MG63 (cell line): ENCODE measurements around the gene MAD2L1BP. TPM values are rescaled to one million over a fixed set of nuclear protein-coding genes. Genes with fewer than 3 reads are reported as not detected.
A peak's percentile ranks its signal among the peaks of the same experiment; 100 is the strongest.
"Not testable (repeated sequence)": the region's sequence is repeated elsewhere in the genome, so short reads cannot be mapped to it uniquely, and the experiment has no call there.

Experiments used
- DNase-seq: peaks from one replicate; pipeline ENCODE4 v3.0.0-alpha.2; 2020
- H3K27me3 ChIP-seq: fragments of 250-450 bp; sonication (Bioruptor Pico); 2 replicates; pipeline ENCODE4 v1.5.1; 2020; ENCODE audit warnings: mild to moderate bottlenecking, moderate library complexity
- H3K36me3 ChIP-seq: fragments of 250-450 bp; sonication (Bioruptor Pico); 2 replicates; pipeline ENCODE4 v1.5.1; 2020; ENCODE audit warnings: mild to moderate bottlenecking, moderate library complexity
- H3K4me3 ChIP-seq: fragments of 250-450 bp; sonication (Bioruptor Pico); 2 replicates; pipeline ENCODE4 v1.5.1; 2020; ENCODE audit warnings: mild to moderate bottlenecking, moderate library complexity
- H3K9me3 ChIP-seq: fragments of 250-450 bp; sonication (Bioruptor Pico); 2 replicates; pipeline ENCODE4 v1.5.1; 2020; ENCODE audit warnings: mild to moderate bottlenecking, moderate library complexity
- total RNA-seq: library from RNA; depleted of rRNA; stranded (reverse); fragments of >200 nt; shearing (Covaris generic); gene quantifications from 2 replicates; pipeline ENCODE4 v1.2.3, GENCODE V29; 2014; ENCODE audit warnings: low replicate concordance

MAD2L1BP gene
- total RNA-seq, 1 experiment from 2014 or later = 14.4 TPM

GRCh38 chr6:43644940-43645612 lies 9.4 kb downstream of the MAD2L1BP start, which contains the start of gene RSPH9:
Gene RSPH9, plus strand, starts transcription at chr6:43645036. Its CDS starts 63 bp downstream, at chr6:43645099.
- Histone ChIP-seq H3K4me3 (no peak within 1 kb of the TSS), H3K9me3 (no peaks in the 10 kb centered on the region), H3K27me3 (no peaks in the 10 kb centered on the region), H3K36me3 (peaks cover 13% of the 10 kb centered on the region)
- DNase-seq = no peak

- H3K36me3 ChIP-seq = peaks cover 8% of the 10 kb centered on the region
- no peaks in the 10 kb centered on the region for H3K9me3 ChIP-seq
- H3K4me3 ChIP-seq = no peak overlapping the region
- no peak for DNase-seq
- no peaks in the 10 kb centered on the region for H3K27me3 ChIP-seq
These were observed 9.9 kb downstream of the MAD2L1BP start for GRCh38 chr6:43645613-43645964.

- DNase-seq = no peak
- Histone ChIP-seq H3K27me3 (no peaks in the 10 kb centered on the region), H3K36me3 (no peaks in the 10 kb centered on the region), H3K4me3 (no peak overlapping the region), H3K9me3 (no peaks in the 10 kb centered on the region)
These were observed 12.0 kb downstream of the MAD2L1BP start for GRCh38 chr6:43647613-43648012.

GRCh38 chr6:43648248-43648647 lies 12.6 kb downstream of the MAD2L1BP start:
- H3K9me3 ChIP-seq = no peaks in the 10 kb centered on the region
- no peak overlapping the region for H3K4me3 ChIP-seq
- DNase-seq = no peak
- no peaks in the 10 kb centered on the region for H3K27me3 ChIP-seq
- no peaks in the 10 kb centered on the region for H3K36me3 ChIP-seq

- not testable (repeated sequence) for H3K36me3 ChIP-seq, H3K4me3 ChIP-seq, H3K27me3 ChIP-seq, H3K9me3 ChIP-seq, DNase-seq
These were observed 17.2 kb downstream of the MAD2L1BP start for GRCh38 chr6:43652822-43653221.

GRCh38 chr6:43657221-43657802 lies 21.7 kb downstream of the MAD2L1BP start:
- Histone ChIP-seq H3K27me3 (no peaks in the 10 kb centered on the region), H3K9me3 (no peaks in the 10 kb centered on the region), H3K36me3 (no peaks in the 10 kb centered on the region), H3K4me3 (no peak overlapping the region)
- no peak for DNase-seq

- no peak for DNase-seq
- no peaks in the 10 kb centered on the region for H3K9me3 ChIP-seq
- no peaks in the 10 kb centered on the region for H3K27me3 ChIP-seq
- no peak overlapping the region for H3K4me3 ChIP-seq
- no peaks in the 10 kb centered on the region for H3K36me3 ChIP-seq
These were observed 22.5 kb downstream of the MAD2L1BP start for GRCh38 chr6:43658161-43658560.

- H3K27me3 ChIP-seq, H3K36me3 ChIP-seq, H3K9me3 ChIP-seq, DNase-seq, H3K4me3 ChIP-seq: not testable (repeated sequence)
These were observed 27.3 kb downstream of the MAD2L1BP start for GRCh38 chr6:43662948-43663347.

GRCh38 chr6:43665376-43665775 lies 29.7 kb downstream of the MAD2L1BP start:
- Histone ChIP-seq H3K27me3 (no peaks in the 10 kb centered on the region), H3K36me3 (no peaks in the 10 kb centered on the region), H3K9me3 (no peaks in the 10 kb centered on the region), H3K4me3 (no peak overlapping the region)
- peak; percentile 90 for DNase-seq

- H3K9me3 ChIP-seq = no peaks in the 10 kb centered on the region
- no peaks in the 10 kb centered on the region for H3K27me3 ChIP-seq
These were observed 30.7 kb downstream of the MAD2L1BP start for GRCh38 chr6:43666196-43666920.

GRCh38 chr6:43667245-43668150 lies 31.9 kb downstream of the MAD2L1BP start:
- Histone ChIP-seq H3K9me3 (no peaks in the 10 kb centered on the region), H3K27me3 (no peaks in the 10 kb centered on the region), H3K36me3 (no peaks in the 10 kb centered on the region), H3K4me3 (no peak overlapping the region)
- peak; percentile 54 for DNase-seq

More at GRCh38 chr6:43666196-43666920, 30.7 kb downstream of the MAD2L1BP start:
- DNase-seq = peak; percentile 27
- Histone ChIP-seq H3K36me3 (no peaks in the 10 kb centered on the region), H3K4me3 (no peak overlapping the region)

- H3K36me3 ChIP-seq = no peaks in the 10 kb centered on the region
- DNase-seq = no peak
- no peaks in the 10 kb centered on the region for H3K27me3 ChIP-seq
- H3K4me3 ChIP-seq = no peak overlapping the region
- H3K9me3 ChIP-seq = no peaks in the 10 kb centered on the region
These were observed 32.8 kb downstream of the MAD2L1BP start for GRCh38 chr6:43668151-43669028.

- H3K36me3 ChIP-seq = no peaks in the 10 kb centered on the region
- peak; percentile 55 for DNase-seq
- no peaks in the 10 kb centered on the region for H3K27me3 ChIP-seq
- no peak overlapping the region for H3K4me3 ChIP-seq
- H3K9me3 ChIP-seq = no peaks in the 10 kb centered on the region
These were observed 33.6 kb downstream of the MAD2L1BP start for GRCh38 chr6:43669050-43669921.

GRCh38 chr6:43669922-43670622 lies 34.4 kb downstream of the MAD2L1BP start:
- Histone ChIP-seq H3K36me3 (no peaks in the 10 kb centered on the region), H3K9me3 (no peaks in the 10 kb centered on the region), H3K4me3 (no peak overlapping the region), H3K27me3 (no peaks in the 10 kb centered on the region)
- no peak for DNase-seq

GRCh38 chr6:43670623-43670986 lies 35.0 kb downstream of the MAD2L1BP start:
- Histone ChIP-seq H3K36me3 (no peaks in the 10 kb centered on the region), H3K4me3 (no peak overlapping the region), H3K27me3 (no peaks in the 10 kb centered on the region), H3K9me3 (no peaks in the 10 kb centered on the region)
- DNase-seq = no peak
